SK-N-SH (cell line): ENCODE data around the gene LIPG. TPM values are rescaled to one million over a fixed set of nuclear protein-coding genes. Genes with fewer than 3 reads are reported as not detected.

Experiments
- CTCF ChIA-PET: fragments of 300-600, 350-600 bp; formaldehyde crosslinking; extraction: SDS; loops from one replicate; lab custom pipeline; 2021; lab: Yijun Ruan, JAX
- POLR2A ChIA-PET: fragments of 350-600 bp; sonication (Branson Sonifier 250); formaldehyde crosslinking; extraction: SDS; loops from one replicate; lab custom pipeline; 2020; ENCODE audit warnings: antibody characterized with exemption, inconsistent platforms; lab: Yijun Ruan, JAX
- DNase-seq: peaks from one replicate; pipeline ENCODE4 v3.0.0; 2012
- H2AFZ ChIP-seq: fragments of 200-600 bp; sonication (generic); 2 replicates; pipeline ENCODE4 v1.8.1; 2016; ENCODE audit warnings: antibody characterized with exemption, mild to moderate bottlenecking, low read depth
- H3F3A ChIP-seq: fragments of 200-600 bp; sonication (generic); replicated peaks from 2 replicates; pipeline ENCODE3; 2016; ENCODE audit warnings: antibody characterized with exemption, mild to moderate bottlenecking; ENCODE audit not compliant: insufficient read depth
- H3K27ac ChIP-seq, 2 experiments: fragments of 200-500 bp in 1 of 2; fragments of 200-600 bp in 1 of 2; sonication (Bioruptor generic) in 1 of 2; sonication (generic), shearing (Covaris generic) in 1 of 2; 2 replicates each; pipeline versions ENCODE4 v1.5.1 to v1.6.1; 2014 to 2016; ENCODE audit warnings: low read depth in 2 of 2, inconsistent platforms in 1 of 2, low read length in 1 of 2, mild to moderate bottlenecking in 1 of 2, mixed read lengths in 1 of 2
- H3K27me3 ChIP-seq: fragments of 200-600 bp; sonication (generic), shearing (Covaris generic); 2 replicates; pipeline ENCODE4 v1.6.1; 2016; ENCODE audit warnings: mixed run types; ENCODE audit not compliant: insufficient read depth
- H3K36me3 ChIP-seq, 2 experiments: fragments of 200-500 bp in 1 of 2; fragments of 200-600 bp in 1 of 2; sonication (Bioruptor generic) in 1 of 2; sonication (generic) in 1 of 2; replicated peaks in 1 of 2; 2 replicates each; pipeline versions ENCODE3 to v1.5.1; 2014 to 2016; ENCODE audit warnings: low read length in 1 of 2, mild to moderate bottlenecking in 1 of 2; ENCODE audit not compliant: insufficient read depth in 2 of 2, control insufficient read depth in 1 of 2
- H3K4me1 ChIP-seq, 2 experiments: fragments of 200-500 bp in 1 of 2; fragments of 200-600 bp in 1 of 2; sonication (Bioruptor generic) in 1 of 2; sonication (generic), shearing (Covaris generic) in 1 of 2; 2 replicates each; pipeline versions ENCODE4 v1.5.1 to v1.6.1; 2014 to 2016; ENCODE audit warnings: low read depth in 1 of 2, low read length in 1 of 2, mixed run types in 1 of 2; ENCODE audit not compliant: insufficient read depth in 2 of 2, control insufficient read depth in 1 of 2
- H3K4me2 ChIP-seq: fragments of 200-600 bp; sonication (generic), shearing (Covaris generic); 2 replicates; pipeline ENCODE4 v1.6.1; 2017; ENCODE audit warnings: mixed run types
- H3K4me3 ChIP-seq, 2 experiments: fragments of 200-500 bp in 1 of 2; fragments of 200-600 bp in 1 of 2; sonication (Bioruptor generic) in 1 of 2; sonication (generic), shearing (Covaris generic) in 1 of 2; 2 replicates each; pipeline versions ENCODE4 v1.5.1 to v1.8.1; 2014 to 2016; ENCODE audit warnings: low read depth in 2 of 2, inconsistent platforms in 1 of 2, low read length in 1 of 2, mild to moderate bottlenecking in 1 of 2, mixed read lengths in 1 of 2, moderate library complexity in 1 of 2
- H3K79me2 ChIP-seq: fragments of 200-600 bp; sonication (generic); 2 replicates; pipeline ENCODE4 v1.8.1; 2017; ENCODE audit warnings: mild to moderate bottlenecking; ENCODE audit not compliant: insufficient read depth
- H3K9ac ChIP-seq: fragments of 200-600 bp; sonication (generic); 2 replicates; pipeline ENCODE4 v1.6.1; 2017; ENCODE audit warnings: mixed run types
- H3K9me2 ChIP-seq: fragments of 200-600 bp; sonication (generic); 2 replicates; pipeline ENCODE4 v1.6.1; 2017; ENCODE audit warnings: mixed run types
- H3K9me3 ChIP-seq: fragments of 200-600 bp; sonication (generic); 2 replicates; pipeline ENCODE4 v1.6.1; 2017; ENCODE audit warnings: mixed run types, mild to moderate bottlenecking, moderate library complexity
- H4K20me1 ChIP-seq: fragments of 200-600 bp; sonication (generic); 2 replicates; pipeline ENCODE4 v1.6.1; 2017; ENCODE audit warnings: mild to moderate bottlenecking, mixed run types; ENCODE audit not compliant: insufficient read depth
- EP300 ChIP-seq, 2 experiments: IDR thresholded peaks; 2 replicates each; pipeline versions ENCODE4 v1.4.0 to v1.6.1; 2012; ENCODE audit warnings: borderline replicate concordance in 1 of 2, low read depth in 1 of 2, low read length in 1 of 2
- FOSL2 ChIP-seq: IDR thresholded peaks from 2 replicates; pipeline ENCODE4 v1.4.0; 2012; ENCODE audit warnings: low read depth, mild to moderate bottlenecking, moderate library complexity, borderline replicate concordance
- FOXJ3 ChIP-seq: sonication (generic); formaldehyde crosslinking; IDR thresholded peaks from 2 replicates; pipeline ENCODE4 v1.5.1; 2020; ENCODE audit warnings: mild to moderate bottlenecking, missing genetic modification reagents
- GATA2 ChIP-seq: sonication (generic); formaldehyde crosslinking; IDR thresholded peaks from 2 replicates; pipeline ENCODE4 v1.5.0; 2020; ENCODE audit warnings: mild to moderate bottlenecking, missing genetic modification reagents
- JUND ChIP-seq: IDR thresholded peaks from 2 replicates; pipeline ENCODE4 v1.4.0; 2012
- MEF2A ChIP-seq: IDR thresholded peaks from 2 replicates; pipeline ENCODE4 v1.4.0; 2012; ENCODE audit warnings: low read depth, borderline replicate concordance
- RCOR1 ChIP-seq: fragments of 150-350 bp; IDR thresholded peaks from 2 replicates; pipeline ENCODE4 v1.6.1; 2017; ENCODE audit warnings: antibody characterized with exemption, low read length
- RFX5 ChIP-seq: IDR thresholded peaks from 2 replicates; pipeline ENCODE4 v1.6.1; 2012; ENCODE audit warnings: mild to moderate bottlenecking, improper control_type of control experiment, low read length
- RXRA ChIP-seq: IDR thresholded peaks from 2 replicates; pipeline ENCODE4 v1.4.0; 2012; ENCODE audit warnings: low read depth, mild to moderate bottlenecking, borderline replicate concordance
- SIN3A ChIP-seq: IDR thresholded peaks from 2 replicates; pipeline ENCODE4 v1.6.1; 2012; ENCODE audit warnings: low read depth, mild to moderate bottlenecking, low read length, moderate library complexity, borderline replicate concordance
- SMC3 ChIP-seq: IDR thresholded peaks from 2 replicates; pipeline ENCODE4 v1.6.1; 2012; ENCODE audit warnings: low read depth, low read length, improper control_type of control experiment
- TEAD4 ChIP-seq: IDR thresholded peaks from 2 replicates; pipeline ENCODE4 v1.4.0; 2012; ENCODE audit warnings: mild to moderate bottlenecking, borderline replicate concordance; ENCODE audit not compliant: insufficient read depth
- WGBS: methylation state at CpG from one replicate; pipeline ENCODE4 v1.1.6; 2017; ENCODE audit warnings: low lambda C conversion rate; 5-methylcytosine and 5-hydroxymethylcytosine counted together
- polyA plus RNA-seq, 3 experiments: library from polyadenylated mRNA; depleted of rRNA; stranded (reverse); fragments of >200 nt; gene quantifications; 2 replicates each; pipeline ENCODE4 v1.2.3, GENCODE V29; 2012
- TF ChIP-seq, protein P1 (sequence below): fragments of 150-350 bp; IDR thresholded peaks from 2 replicates; pipeline ENCODE4 v1.6.1; 2017; ENCODE audit warnings: antibody characterized with exemption, low read length, low read depth, borderline replicate concordance
- TF ChIP-seq, protein P2 (sequence below): fragments of 150-350 bp; IDR thresholded peaks from 2 replicates; pipeline ENCODE4 v1.6.1; 2016; ENCODE audit warnings: mild to moderate bottlenecking, low read depth, low read length
- TF ChIP-seq, protein P3 (sequence below): fragments of 200-600 bp; sonication (generic); IDR thresholded peaks from 2 replicates; pipeline ENCODE4 v1.6.1; 2017; ENCODE audit warnings: antibody characterized with exemption, mild to moderate bottlenecking, moderate library complexity
- TF ChIP-seq, protein P4 (sequence below): IDR thresholded peaks from 2 replicates; pipeline ENCODE4 v1.4.0; 2012; ENCODE audit warnings: low read depth

Gene LIPG
- polyA plus RNA-seq, 1 of the 3 experiments (the other 2 are of a cell fraction), result 3.2 TPM

DNA sequence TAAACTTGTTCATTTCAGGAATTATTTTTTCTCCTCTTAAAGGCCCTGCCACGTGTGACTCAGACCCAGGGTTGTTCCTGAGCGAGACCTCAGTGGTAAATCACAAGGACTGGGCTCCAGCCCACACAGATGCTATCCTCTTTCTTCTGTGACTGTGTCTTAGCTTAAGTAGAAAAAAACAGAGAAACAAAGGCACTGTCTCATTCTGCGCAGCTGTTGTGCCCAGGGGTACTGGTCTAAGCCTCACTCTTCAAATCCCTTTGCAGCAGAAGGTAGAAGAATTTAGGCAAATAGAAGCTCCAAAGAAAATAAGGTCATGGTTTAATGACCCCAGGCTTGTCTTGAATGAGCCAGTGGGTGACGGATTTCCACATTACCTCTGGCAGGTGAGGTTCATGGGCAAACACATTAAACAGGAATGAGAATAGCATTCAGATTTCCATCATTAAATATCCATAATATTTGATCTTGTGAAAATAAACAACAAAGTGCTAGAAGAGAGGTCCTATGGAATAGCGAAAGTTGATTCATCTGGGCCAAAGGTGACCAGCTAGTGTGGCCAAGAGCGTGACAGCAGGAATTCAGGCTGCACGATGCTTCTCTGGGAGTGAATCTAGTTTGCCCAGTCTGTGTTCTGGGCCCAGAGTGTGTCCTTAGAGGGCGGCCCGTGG is 63.3 kb downstream of the LIPG start (continued):
- no peak for TF ChIP-seq TEAD4
- no peak for TF ChIP-seq EP300 (IDR thresholded peaks at IDR 0.05; ENCODE audit: borderline replicate concordance in 1 of 2, low read depth in 1 of 2, low read length in 1 of 2)

DNA sequence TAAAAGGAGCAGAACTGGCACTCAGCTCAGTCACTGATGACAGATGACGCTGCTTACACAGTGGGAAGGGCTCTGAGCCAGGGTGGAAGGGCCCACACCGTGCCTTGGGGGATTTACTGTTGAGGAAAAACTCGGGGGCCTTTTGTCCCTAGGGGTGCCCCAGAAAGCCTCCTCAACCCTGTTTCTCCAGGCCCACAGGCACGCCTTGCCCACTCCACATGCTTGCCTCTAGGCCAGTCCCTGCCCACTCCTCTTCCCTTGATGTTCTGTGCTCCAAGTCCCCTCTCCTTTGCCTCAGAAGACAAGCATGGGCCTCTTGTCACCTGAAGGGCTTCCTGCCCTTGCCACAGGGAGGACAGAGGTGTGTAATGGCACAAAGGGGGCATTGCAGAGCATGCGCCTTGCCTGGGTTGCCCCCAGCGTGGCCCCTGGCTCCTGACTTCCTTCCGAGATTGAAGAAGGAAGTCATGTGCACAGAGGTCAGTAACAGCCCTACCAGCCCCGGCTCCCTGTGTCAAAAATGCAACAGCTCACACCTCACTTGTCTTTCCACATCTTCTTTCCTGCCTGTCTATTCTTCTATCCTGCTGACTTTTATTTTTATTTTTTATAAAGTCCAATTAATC is 65.1 kb downstream of the LIPG start:
- WGBS, result 62% methylated on average over 6 of the region's 8 CpGs

More for the DNA sequence above, 65.1 kb downstream of the LIPG start:
- no peaks in the 10 kb centered on the region for H3K9me3 ChIP-seq
- no peak overlapping the region for H3K4me2 ChIP-seq
- no peaks in the 10 kb centered on the region for H3F3A ChIP-seq
- H3K4me3 ChIP-seq, result no peak overlapping the region
- POLR2A ChIA-PET, result no interaction called here
- no peak overlapping the region for H3K9ac ChIP-seq
- no peaks in the 10 kb centered on the region for H4K20me1 ChIP-seq
- no peak for DNase-seq
- no peaks in the 10 kb centered on the region for H3K9me2 ChIP-seq
- H2AFZ ChIP-seq, result no peak overlapping the region
- peaks cover 0 to 4% of the 10 kb centered on the region in 2 experiments; a peak in 2 of 4 replicates for H3K4me1 ChIP-seq
- no peaks in the 10 kb centered on the region for H3K79me2 ChIP-seq
- H3K27me3 ChIP-seq, result no peaks in the 10 kb centered on the region
- no peak overlapping the region for H3K27ac ChIP-seq
- CTCF ChIA-PET, result no interaction called here
- H3K36me3 ChIP-seq, result no peaks in the 10 kb centered on the region
- TF ChIP-seq SMC3 (no peak), RXRA (no peak), EP300 (IDR thresholded peaks at IDR 0.05; ENCODE audit: borderline replicate concordance in 1 of 2, low read depth in 1 of 2, low read length in 1 of 2) (no peak), FOXJ3 (no peak), RFX5 (no peak), FOSL2 (no peak), SIN3A (no peak), JUND (no peak), GATA2 (CRISPR knock-in tag) (no peak), RCOR1 (no peak), MEF2A (no peak)
- TF ChIP-seq, protein P1, sequence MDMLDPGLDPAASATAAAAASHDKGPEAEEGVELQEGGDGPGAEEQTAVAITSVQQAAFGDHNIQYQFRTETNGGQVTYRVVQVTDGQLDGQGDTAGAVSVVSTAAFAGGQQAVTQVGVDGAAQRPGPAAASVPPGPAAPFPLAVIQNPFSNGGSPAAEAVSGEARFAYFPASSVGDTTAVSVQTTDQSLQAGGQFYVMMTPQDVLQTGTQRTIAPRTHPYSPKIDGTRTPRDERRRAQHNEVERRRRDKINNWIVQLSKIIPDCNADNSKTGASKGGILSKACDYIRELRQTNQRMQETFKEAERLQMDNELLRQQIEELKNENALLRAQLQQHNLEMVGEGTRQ, result no peak
- TF ChIP-seq, protein P2, sequence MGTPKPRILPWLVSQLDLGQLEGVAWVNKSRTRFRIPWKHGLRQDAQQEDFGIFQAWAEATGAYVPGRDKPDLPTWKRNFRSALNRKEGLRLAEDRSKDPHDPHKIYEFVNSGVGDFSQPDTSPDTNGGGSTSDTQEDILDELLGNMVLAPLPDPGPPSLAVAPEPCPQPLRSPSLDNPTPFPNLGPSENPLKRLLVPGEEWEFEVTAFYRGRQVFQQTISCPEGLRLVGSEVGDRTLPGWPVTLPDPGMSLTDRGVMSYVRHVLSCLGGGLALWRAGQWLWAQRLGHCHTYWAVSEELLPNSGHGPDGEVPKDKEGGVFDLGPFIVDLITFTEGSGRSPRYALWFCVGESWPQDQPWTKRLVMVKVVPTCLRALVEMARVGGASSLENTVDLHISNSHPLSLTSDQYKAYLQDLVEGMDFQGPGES, result no peak
- TF ChIP-seq, protein P3, sequence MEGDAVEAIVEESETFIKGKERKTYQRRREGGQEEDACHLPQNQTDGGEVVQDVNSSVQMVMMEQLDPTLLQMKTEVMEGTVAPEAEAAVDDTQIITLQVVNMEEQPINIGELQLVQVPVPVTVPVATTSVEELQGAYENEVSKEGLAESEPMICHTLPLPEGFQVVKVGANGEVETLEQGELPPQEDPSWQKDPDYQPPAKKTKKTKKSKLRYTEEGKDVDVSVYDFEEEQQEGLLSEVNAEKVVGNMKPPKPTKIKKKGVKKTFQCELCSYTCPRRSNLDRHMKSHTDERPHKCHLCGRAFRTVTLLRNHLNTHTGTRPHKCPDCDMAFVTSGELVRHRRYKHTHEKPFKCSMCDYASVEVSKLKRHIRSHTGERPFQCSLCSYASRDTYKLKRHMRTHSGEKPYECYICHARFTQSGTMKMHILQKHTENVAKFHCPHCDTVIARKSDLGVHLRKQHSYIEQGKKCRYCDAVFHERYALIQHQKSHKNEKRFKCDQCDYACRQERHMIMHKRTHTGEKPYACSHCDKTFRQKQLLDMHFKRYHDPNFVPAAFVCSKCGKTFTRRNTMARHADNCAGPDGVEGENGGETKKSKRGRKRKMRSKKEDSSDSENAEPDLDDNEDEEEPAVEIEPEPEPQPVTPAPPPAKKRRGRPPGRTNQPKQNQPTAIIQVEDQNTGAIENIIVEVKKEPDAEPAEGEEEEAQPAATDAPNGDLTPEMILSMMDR, result no peak
- TF ChIP-seq, protein P4, sequence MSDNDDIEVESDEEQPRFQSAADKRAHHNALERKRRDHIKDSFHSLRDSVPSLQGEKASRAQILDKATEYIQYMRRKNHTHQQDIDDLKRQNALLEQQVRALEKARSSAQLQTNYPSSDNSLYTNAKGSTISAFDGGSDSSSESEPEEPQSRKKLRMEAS, result no peak
